OCI-LY7 (cell line): ENCODE data around the gene XG. TPM values are rescaled to one million over a fixed set of nuclear protein-coding genes. Genes with fewer than 3 reads are reported as not detected.

ENCODE experiments used
- BruUV-seq: library from RNA; stranded (reverse); fragments of 400-500 nt; replicated peaks from 2 replicates; lab custom pipeline; 2021; lab: Mats Ljungman, UMichigan
- CTCF ChIA-PET: fragments of 300-600 bp; sonication (Branson Sonifier 250); formaldehyde crosslinking; loops from one replicate; lab custom pipeline; 2022; ENCODE audit warnings: antibody characterized with exemption; ENCODE audit not compliant: unreplicated experiment; lab: Charles Lee
- POLR2A ChIA-PET: fragments of 300-600 bp; sonication (Branson Sonifier 250); formaldehyde crosslinking; loops from one replicate; lab custom pipeline; 2022; ENCODE audit warnings: antibody characterized with exemption; lab: Charles Lee
- DNase-seq: peaks from one replicate; pipeline ENCODE4 v3.0.0-alpha.2; 2015; ENCODE audit warnings: low spot score
- H2AFZ ChIP-seq: fragments of 200-600 bp; sonication (generic), shearing (Covaris generic); 2 replicates; pipeline ENCODE4 v1.6.1; 2014; ENCODE audit warnings: mild to moderate bottlenecking, antibody characterized with exemption, low read length, moderate library complexity
- H3K27ac ChIP-seq: fragments of 200-600 bp; sonication (generic); 2 replicates; pipeline ENCODE4 v1.5.1; 2014; ENCODE audit warnings: mixed run types, low read depth, mild to moderate bottlenecking, moderate library complexity, low read length, inconsistent platforms; ENCODE audit not compliant: poor library complexity, severe bottlenecking
- H3K36me3 ChIP-seq: fragments of 200-600 bp; sonication (generic); 2 replicates; pipeline ENCODE4 v1.6.1; 2014; ENCODE audit warnings: mild to moderate bottlenecking, antibody characterized with exemption, low read length, moderate library complexity, mixed read lengths; ENCODE audit not compliant: insufficient read depth
- H3K4me1 ChIP-seq: fragments of 200-600 bp; sonication (generic); 2 replicates; pipeline ENCODE4 v1.5.1; 2014; ENCODE audit warnings: mild to moderate bottlenecking, low read length; ENCODE audit not compliant: insufficient read depth, poor library complexity, severe bottlenecking
- H3K4me2 ChIP-seq: fragments of 200-600 bp; sonication (generic); 2 replicates; pipeline ENCODE4 v1.6.1; 2014; ENCODE audit warnings: mild to moderate bottlenecking, low read length
- H3K4me3 ChIP-seq: fragments of 200-600 bp; sonication (generic); 2 replicates; pipeline ENCODE4 v1.5.1; 2014; ENCODE audit warnings: mild to moderate bottlenecking, low read depth, low read length; ENCODE audit not compliant: poor library complexity, severe bottlenecking
- H3K79me2 ChIP-seq: fragments of 200-600 bp; sonication (generic); 2 replicates; pipeline ENCODE4 v1.6.1; 2016; ENCODE audit warnings: low read depth, mild to moderate bottlenecking, low read length, moderate library complexity, mixed read lengths; ENCODE audit not compliant: insufficient read depth
- H3K9me2 ChIP-seq: fragments of 200-600 bp; sonication (generic); 2 replicates; pipeline ENCODE4 v1.6.1; 2016; ENCODE audit warnings: mild to moderate bottlenecking, low read length, mixed read lengths; ENCODE audit not compliant: insufficient read depth
- H3K9me3 ChIP-seq: fragments of 200-600 bp; sonication (generic); 2 replicates; pipeline ENCODE4 v1.6.1; 2014; ENCODE audit warnings: mild to moderate bottlenecking, mixed run types, low read length, mixed read lengths
- H4K20me1 ChIP-seq: fragments of 200-600 bp; sonication (generic); 2 replicates; pipeline ENCODE4 v1.6.1; 2014; ENCODE audit warnings: mild to moderate bottlenecking, antibody characterized with exemption, low read length, moderate library complexity, mixed read lengths; ENCODE audit not compliant: insufficient read depth
- CTCF ChIP-seq: fragments of 200-600 bp; sonication (generic); conservative IDR thresholded peaks from 2 replicates; pipeline ENCODE4 v1.5.1; 2014; ENCODE audit warnings: mild to moderate bottlenecking, antibody characterized with exemption, low read length, moderate library complexity, mixed read lengths
- EZH2phosphoT487 ChIP-seq: fragments of 200-600 bp; sonication (generic); IDR thresholded peaks from 2 replicates; pipeline ENCODE4 v1.6.1; 2018; ENCODE audit warnings: low read depth, borderline replicate concordance, mild to moderate bottlenecking, mixed run types, antibody characterized with exemption, low read length, moderate library complexity, mixed read lengths
- intact Hi-C: fragments of 100-400 bp; cut with micrococcal nuclease; formaldehyde crosslinking; loops from one replicate; pipeline ENCODE4 v1.10.0; 2022; ENCODE audit not compliant: unreplicated experiment
- total RNA-seq, 2 experiments: library from RNA; depleted of rRNA in 1 of 2; stranded (reverse); fragments of >200 nt in 1 of 2; shearing (Covaris generic) in 1 of 2; gene quantifications; 2 replicates each; pipeline ENCODE4 v1.2.3, GENCODE V29; 2014 to 2022

Gene XG
- total RNA-seq, 2 experiments from 2014 or later = not detected

GRCh38 chrX:2841537-2841936 lies 89.7 kb downstream of the XG start:
- no peaks in the 10 kb centered on the region for H3K9me2 ChIP-seq
- H3K79me2 ChIP-seq = no peaks in the 10 kb centered on the region
- no peaks in the 10 kb centered on the region for H3K36me3 ChIP-seq
- intact Hi-C loops = no loop called here
- no peaks in the 10 kb centered on the region for H3K9me3 ChIP-seq
- no peaks in the 10 kb centered on the region for H4K20me1 ChIP-seq
- CTCF ChIA-PET = no interaction called here
- no peak for TF ChIP-seq CTCF
- no peak for TF ChIP-seq EZH2phosphoT487
- H3K27ac ChIP-seq = no peak overlapping the region
- H2AFZ ChIP-seq = no peak overlapping the region
- H3K4me1 ChIP-seq = no peaks in the 10 kb centered on the region
- POLR2A ChIA-PET = no interaction called here
- no peak overlapping the region for H3K4me2 ChIP-seq
- H3K4me3 ChIP-seq = no peak overlapping the region
- DNase-seq = no peak
- BruUV-seq = no TSS peak

- Histone ChIP-seq H3K9me2 (no peaks in the 10 kb centered on the region), H3K4me2 (no peak overlapping the region), H3K36me3 (no peaks in the 10 kb centered on the region), H3K4me3 (no peak overlapping the region), H3K79me2 (no peaks in the 10 kb centered on the region), H4K20me1 (no peaks in the 10 kb centered on the region), H3K4me1 (no peaks in the 10 kb centered on the region), H3K27ac (no peak overlapping the region), H2AFZ (no peak overlapping the region), H3K9me3 (no peaks in the 10 kb centered on the region)
- no peak for DNase-seq
- intact Hi-C loops = no loop called here
- ChIA-PET CTCF (no interaction called here), POLR2A (no interaction called here)
- BruUV-seq = no TSS peak
- TF ChIP-seq CTCF (no peak), EZH2phosphoT487 (no peak)
These were observed 95.2 kb downstream of the XG start for GRCh38 chrX:2846992-2847391.

- no peak overlapping the region for H2AFZ ChIP-seq
- H3K27ac ChIP-seq = no peak overlapping the region
- H3K4me1 ChIP-seq = no peaks in the 10 kb centered on the region
- H4K20me1 ChIP-seq = no peaks in the 10 kb centered on the region
- H3K79me2 ChIP-seq = no peaks in the 10 kb centered on the region
- no peaks in the 10 kb centered on the region for H3K36me3 ChIP-seq
- DNase-seq = no peak
- ChIA-PET POLR2A (no interaction called here), CTCF (no interaction called here)
- H3K4me3 ChIP-seq = no peak overlapping the region
- no peaks in the 10 kb centered on the region for H3K9me3 ChIP-seq
- intact Hi-C loops = no loop called here
- H3K4me2 ChIP-seq = no peak overlapping the region
- BruUV-seq = no TSS peak
- TF ChIP-seq EZH2phosphoT487 (no peak), CTCF (no peak)
- no peaks in the 10 kb centered on the region for H3K9me2 ChIP-seq
These were observed 97.0 kb downstream of the XG start for GRCh38 chrX:2848871-2849301.
